NCI-H187 (cell line): ENCODE data around the gene IL20.

Experiments
- DNase-seq, 2 experiments: peaks; one replicate each; lab custom pipeline; 2025; lab: John Stamatoyannopoulos, UW

The IL20 gene, protein sequence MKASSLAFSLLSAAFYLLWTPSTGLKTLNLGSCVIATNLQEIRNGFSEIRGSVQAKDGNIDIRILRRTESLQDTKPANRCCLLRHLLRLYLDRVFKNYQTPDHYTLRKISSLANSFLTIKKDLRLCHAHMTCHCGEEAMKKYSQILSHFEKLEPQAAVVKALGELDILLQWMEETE

DNA sequence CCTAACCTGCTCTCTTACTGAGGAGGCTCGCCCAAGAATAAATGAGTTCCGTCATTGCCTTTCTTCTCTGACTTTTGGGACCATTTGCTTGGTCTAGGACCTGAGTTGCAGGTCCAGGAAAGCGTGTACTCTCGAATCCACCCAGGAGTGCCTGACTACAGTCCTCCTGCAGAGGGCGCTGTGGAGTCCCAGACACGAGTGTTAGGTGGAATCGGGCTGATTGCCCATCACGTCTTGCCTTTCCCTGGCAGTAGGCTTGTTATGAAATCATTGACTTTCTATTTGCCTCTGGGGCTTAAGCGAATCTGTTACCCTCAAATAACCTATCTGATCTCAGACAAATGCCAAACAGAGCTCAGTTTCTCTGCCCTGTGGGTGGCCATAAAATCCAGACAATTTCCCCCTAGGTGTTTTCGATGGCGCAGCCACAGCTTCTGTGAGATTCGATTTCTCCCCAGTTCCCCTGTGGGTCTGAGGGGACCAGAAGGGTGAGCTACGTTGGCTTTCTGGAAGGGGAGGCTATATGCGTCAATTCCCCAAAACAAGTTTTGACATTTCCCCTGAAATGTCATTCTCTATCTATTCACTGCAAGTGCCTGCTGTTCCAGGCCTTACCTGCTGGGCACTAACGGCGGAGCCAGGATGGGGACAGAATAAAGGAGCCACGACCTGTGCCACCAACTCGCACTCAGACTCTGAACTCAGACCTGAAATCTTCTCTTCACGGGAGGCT is at the start of gene IL20:
TSS of gene IL20 (plus strand) at position 685 of the 733 bp plus-strand sequence. CDS start 230 bp downstream, outside the sequence.
- DNase-seq: peak; percentile 37 to 69

DNA sequence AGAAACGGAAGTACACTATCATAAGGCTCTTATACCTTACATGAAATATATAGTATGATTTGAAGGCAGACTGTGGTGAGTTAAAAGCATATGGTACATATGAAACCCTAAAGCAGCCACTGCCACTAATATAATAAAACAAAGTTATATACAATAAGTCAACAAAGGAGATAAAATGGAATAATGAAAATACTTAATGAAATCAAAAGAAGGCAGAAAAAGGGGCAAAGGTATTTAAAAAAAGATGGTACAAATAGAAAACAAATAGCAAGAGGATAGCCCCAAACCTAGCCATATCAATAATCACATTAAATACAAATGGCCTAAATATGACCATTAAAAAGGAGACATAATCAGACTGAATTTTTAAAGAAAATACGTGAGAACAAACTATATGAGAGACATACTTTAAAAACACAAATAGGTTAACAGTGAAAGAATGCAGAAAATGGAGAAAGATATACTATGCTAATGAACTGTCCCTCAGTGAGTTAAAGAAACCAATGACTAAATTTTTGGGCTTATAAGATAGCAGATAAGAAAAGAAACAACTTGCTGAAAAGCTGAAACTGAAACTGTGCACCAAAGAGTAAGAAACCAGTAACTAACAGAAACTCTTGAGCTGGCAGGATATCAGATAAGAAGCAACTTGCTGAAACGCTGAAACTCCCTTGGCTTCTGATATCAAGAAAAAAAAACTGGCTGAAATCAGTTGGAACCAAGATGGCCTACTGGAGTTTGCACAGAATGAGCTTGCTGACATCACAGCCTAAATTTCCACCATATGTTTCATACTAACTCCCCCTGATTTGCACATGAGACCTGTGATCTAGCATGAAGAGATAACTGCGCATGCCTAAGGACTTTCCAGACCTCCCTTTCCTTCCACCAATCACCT is 48.8 kb upstream of the IL20 start:
- DNase-seq: no peak

DNA sequence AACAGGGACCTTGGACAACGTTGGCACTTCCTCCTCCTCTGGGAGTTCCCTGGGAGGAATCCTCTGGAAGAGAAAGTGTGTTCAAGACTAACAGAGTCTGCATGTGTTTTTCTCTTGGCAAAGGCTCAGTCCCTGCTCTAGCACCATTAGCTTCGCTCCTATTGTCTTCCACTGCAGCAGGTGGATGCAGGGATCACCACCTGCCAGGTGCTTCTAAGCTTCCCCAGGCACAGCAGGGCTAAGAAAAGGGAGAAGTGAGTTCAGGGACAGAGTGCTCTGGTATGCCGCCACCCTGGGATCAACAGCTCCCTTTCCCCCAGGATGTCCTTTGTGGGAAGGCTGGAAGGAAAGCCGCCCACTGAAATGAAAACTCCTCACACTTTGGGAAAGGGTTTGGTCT is 43.9 kb upstream of the IL20 start:
- DNase-seq: no peak

DNA sequence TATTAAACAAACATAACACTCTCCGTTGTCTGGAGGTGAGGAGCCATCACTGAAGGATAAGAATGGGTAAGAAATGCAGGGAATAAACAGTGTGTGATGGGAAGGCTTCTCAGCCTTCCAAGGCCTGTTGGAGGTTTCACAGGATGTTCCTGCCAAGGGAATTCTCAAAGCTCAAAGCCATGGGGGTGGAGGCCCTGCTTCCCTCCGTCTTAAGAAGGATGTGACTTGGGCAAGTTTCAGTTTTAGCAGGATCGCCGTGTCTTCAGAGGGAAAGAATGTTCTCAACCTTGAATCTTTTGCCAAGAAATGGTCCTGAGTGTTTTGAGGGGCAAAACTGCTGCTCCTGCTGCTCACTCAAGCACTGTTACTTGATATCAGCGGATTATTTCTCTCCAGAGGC is 41.7 kb upstream of the IL20 start:
- no peak for DNase-seq

DNA sequence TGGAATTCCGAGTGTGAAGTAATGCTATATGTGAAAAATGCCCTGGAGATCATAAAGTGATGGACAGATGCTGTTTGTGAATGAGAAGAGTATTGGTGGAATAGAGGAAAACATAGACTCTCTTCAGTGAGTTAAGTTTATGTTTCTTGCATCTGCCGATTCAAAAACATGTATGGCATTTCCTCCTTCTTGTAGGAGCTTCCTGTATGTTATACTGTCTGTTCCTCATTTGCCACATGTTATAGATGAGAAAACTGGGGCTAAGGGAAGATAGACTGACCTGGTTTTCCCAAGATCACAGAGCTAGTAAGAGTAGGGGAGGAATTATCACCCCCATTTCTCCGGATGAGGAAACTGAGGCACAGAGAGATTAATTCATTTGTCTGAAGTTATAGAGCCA is 41.1 kb upstream of the IL20 start:
- DNase-seq: no peak

DNA sequence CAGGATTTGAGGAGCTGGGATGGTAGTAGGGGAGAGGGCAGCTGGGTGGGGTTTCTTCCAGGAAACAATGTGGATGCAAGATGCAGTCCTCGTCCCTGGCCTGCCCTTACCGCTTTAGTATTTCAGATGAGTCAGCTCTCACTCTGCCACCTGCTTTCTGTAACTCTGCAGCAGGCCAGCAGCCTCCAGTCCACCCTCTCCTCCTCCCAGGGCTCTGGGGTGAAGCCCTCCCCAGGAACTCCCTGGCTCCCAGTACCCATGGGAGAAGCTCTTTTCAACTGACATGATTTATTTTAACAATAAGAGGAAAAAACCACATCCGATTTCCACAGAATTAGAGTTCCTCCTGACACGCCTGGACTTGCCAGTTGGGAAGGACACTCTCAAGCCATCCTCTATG is 39.0 kb upstream of the IL20 start:
- DNase-seq: peak; percentile 72 to 91

DNA sequence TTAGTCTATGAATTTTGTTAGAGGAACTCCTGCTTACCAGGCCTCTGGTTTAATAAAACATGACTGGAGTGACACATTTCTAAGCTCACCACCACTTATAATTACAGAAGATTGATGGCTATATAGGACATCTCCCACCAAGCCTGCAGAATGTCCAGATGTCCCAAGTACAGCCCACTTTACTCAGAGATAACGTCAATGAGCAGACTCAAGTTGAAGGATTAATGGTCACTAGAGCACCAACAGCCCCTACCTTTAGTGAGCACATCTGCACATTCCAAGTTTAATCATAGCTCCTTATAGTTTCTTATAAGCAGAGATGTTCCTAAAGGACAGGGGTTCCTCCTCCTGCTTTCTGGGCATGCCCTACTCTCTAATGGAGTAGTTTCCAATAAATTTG is 37.4 kb upstream of the IL20 start:
- no peak for DNase-seq

DNA sequence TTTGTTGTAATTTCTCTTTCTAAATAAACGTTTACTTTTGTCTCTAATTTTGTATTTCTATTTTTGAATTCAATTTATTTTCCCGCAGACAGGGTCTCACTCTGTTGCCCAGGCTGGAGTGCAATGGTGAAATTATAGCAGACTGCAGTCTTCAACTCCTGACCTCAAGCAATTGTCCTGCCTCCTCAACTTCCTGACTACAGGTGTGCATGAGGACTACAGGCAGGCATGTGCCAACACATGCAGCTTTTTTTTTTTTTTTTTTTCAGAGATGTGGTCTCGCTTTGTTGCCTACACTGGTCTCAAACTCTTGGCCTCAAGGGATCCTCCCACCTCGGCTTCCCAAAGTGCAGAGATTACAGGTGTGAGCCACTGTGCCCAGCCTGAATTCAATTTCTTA is 36.7 kb upstream of the IL20 start:
- no peak for DNase-seq

DNA sequence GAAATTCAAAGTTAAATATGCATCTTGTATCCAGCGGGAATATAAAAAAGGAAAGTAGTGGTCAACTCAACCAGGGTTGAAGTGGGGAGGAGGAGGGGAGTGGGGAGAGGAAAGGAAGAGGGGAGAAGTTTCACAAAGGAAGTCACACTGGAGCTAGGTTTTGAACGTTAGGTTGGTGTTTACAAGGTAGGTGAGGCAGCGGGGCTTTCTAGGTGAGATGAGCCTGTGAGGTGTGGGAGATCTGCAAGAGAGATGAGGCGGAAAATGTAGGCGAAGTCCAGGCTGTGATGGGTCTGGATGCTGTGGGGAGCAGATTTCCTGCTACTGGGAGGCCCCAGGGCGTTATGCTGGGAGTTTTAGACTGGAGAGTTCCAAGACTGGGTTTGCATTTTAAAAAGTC is 36.1 kb upstream of the IL20 start:
- no peak for DNase-seq

DNA sequence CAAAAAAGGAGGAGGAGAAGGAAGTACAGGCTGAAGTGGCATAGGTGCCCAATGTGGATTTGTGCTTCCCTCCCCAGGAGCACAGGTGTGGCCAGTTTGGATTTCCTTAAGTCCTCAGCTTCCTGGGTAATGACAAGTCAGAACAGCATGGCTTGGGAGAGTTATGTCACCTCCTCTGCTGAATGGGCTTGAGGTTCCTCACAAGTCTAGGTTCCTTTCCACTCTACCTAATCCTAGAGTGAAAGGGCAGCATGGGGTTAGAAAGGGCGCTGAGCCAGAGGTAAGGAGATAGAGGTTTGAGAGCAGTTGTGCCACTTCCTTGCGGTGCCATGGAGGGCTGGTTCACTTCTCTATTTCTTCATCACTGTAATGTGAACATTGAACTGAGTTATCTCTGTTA is 35.5 kb upstream of the IL20 start:
- DNase-seq: no peak

DNA sequence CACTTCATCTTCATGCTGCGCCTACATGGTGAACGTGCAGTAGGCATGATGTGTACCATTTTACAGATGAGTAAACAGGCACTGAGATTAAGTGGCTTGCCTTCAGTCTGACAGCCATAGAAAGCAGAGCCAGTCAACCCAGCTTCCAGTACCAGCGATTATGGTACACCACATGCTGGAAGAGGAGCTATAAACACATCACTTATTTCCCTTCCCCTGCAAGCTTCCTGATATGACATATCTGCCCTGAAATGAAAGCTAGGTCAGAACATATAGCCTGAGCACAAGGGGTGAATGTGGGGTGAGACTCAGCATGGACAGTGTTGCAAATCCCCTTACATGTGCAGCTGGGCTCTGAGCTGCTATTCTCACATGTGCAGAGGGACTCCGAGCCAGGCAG is 33.8 kb upstream of the IL20 start:
- no peak for DNase-seq

DNA sequence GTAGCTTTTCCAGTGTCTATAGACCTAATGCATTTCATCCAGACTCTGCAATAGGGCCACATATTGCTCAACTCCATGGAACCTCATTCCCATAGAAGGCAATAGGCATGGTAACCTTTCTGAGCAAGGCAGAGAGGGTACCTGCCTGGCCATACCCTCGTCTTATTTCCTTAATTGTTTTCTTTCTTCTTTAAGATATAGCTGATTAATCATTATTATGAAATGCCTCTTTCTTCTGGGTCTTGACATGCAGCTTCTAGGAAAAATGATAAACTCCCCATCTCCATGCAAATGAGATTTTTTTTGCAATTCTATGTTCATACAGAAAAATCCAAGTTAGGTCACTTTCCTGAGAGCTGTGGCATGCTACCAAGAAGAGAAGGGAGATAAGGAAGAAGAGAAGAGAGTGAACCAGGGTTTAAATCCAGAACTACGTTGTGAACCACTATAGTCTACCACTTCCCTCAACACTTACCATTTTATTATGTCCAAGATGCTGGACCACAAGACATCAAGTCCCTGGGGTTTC is 33.0 kb upstream of the IL20 start:
- DNase-seq: no peak

DNA sequence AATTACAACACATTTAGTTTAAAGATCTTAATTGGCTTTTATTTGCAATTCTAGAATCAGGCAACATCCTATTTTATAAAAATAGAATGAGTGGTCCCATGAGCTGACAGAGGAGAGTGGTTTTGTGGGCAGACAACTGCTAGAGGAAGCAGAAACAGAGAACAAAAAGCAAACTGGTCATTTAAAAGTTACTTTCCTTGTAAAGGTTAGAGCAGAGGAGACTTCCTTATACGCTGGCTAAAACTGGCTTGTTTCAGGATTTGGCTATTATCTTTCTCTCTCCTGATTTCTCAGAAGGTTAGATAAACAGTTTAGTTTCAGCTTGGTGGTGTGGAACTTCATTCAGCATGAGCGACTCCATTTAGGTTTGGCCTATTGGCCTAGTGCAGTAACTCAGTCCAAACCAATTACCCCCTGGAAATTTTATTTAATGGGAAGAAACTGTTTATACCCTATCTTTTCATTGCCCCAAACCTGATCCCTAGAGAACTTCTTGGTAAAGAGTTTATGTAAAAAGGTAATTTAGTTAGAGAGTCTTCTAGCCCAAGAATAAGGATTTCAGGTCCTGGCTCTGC is 32.2 kb upstream of the IL20 start:
- DNase-seq: no peak

DNA sequence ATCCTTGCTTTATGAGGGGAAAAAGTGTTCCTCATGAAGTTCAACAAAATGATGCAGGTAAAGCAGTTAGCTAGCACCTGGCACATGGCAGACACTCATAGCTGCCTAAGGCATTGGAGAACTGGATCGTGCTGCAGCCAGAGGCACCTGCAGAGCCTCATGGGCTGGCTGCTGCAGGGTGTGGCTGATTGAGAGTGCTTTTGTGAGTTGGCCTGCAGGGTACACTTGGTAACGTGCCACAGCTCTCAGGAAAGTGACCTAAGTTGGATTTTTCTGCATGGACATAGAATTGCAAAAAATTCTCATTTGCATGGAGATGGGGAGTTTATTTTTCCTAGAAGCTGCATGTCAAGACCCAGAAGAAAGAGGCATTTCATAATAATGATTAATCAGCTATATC is 31.6 kb upstream of the IL20 start:
- peak; percentile 59 to 77 for DNase-seq

DNA sequence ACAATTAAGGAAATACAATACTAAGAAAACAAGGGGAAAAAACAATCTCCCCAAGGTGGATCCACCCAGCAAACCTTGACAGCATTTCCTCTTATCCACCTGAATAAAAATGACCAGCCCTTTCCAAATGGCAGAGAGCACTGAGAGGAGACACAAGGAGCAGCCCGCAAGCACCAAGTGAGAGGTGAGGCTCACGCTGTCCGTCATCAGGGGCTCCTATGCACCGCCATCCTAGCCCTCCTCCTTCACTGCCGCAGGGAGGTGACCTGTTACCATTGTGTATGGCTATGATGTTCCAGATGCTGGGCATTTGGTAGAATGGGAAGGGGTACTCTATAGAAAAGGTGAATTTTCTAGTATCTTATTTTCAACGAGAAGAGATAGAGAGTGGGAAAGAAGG is 31.2 kb upstream of the IL20 start:
- DNase-seq: no peak

DNA sequence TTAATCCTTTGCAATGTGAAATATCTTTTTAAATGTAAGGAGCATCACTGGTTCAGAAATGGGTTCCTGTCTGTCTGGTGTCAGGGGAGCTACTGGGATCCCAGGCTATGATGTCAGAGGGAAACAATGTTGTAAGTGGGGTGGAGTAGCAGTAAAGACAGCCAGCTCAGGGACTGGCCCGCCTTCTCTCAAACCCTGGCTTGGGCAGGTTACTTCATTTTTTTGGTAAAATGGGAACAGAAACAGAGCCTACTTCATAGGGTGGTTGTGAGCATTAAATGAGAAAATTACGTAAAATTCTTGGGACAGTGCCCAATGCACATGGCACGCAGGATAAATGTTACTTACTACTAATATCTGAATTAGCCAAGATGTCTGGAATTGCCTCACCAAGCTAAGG is 30.7 kb upstream of the IL20 start:
- no peak for DNase-seq

DNA sequence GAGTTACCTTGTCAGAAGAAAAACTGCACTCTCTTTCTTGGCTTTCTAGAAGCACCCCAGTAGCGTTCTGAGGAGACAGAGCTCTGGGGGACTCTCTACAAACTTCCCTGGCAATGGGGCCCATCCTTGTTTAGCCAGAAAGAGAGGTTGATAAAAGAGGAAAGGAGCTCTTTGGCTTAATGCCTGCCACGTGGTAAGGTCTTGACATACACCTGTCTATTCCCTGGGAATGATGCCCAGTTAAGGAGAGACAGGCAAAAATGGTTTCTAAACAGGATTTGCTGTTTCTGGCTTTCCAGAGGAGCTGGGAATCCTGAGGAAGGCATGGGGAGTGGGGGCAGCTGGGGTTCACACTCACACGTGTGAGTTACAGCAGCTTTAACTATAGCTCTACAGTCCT is 30.2 kb upstream of the IL20 start:
- DNase-seq: no peak

DNA sequence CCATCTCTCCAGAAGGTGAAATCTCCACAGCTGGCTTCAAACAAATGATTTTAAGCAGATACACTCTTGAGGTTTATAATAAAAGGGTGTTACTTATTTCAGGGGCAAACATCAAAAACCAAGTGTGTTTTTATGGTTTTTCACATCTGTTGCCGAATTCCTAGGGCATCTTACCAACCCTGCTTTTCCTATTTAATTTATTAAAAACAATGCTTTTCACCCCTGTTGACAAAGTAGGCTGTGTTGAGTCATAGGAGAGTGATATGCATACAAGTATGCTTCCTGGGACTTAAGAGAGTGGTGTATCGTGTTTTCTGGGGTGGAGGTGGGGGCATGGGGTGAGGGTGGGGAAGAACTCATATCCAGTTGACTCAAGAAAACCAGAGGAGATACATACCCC is 29.3 kb upstream of the IL20 start:
- DNase-seq: no peak

DNA sequence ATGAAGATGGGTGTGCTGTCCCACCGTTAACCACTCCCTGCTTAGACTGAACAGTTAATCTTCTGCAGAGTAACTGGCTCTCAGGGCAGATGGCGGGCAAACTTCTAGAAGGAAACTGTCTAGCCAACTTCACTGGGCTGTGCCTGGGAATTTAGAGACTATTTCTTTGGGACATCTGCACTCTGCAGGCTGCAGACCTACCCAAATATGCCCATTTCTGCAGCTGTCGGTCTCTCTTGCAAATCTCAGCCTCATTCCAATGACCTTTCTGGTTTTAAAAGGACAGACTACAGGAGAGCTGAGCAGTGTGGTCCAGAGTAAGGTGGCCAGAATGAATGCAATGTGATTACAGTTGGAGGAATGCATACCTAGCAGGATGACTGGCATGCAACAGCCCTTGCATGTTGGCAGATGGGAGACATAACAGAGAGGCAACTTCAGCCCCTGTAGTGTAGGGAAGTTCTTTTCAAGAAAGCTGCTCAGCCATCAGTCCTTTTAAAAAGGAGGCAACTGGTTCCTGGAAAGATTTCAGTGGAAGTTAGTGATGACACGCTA is 26.3 kb upstream of the IL20 start:
- no peak for DNase-seq

DNA sequence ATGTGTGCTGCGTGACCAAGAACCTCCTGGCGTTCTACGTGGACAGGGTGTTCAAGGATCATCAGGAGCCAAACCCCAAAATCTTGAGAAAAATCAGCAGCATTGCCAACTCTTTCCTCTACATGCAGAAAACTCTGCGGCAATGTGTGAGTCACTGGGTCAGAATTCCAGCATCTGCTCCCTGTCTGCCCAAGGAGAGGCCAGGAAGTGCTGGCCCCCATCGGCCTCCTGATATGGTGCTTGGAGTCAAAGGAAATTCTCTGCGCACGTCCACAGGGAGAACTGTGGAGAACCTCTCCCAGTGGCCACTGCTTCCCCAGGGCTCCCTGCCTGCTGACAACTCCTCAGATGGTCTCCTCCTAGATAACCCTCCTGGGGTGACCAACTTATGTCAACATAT is 25.6 kb upstream of the IL20 start:
- no peak for DNase-seq

DNA sequence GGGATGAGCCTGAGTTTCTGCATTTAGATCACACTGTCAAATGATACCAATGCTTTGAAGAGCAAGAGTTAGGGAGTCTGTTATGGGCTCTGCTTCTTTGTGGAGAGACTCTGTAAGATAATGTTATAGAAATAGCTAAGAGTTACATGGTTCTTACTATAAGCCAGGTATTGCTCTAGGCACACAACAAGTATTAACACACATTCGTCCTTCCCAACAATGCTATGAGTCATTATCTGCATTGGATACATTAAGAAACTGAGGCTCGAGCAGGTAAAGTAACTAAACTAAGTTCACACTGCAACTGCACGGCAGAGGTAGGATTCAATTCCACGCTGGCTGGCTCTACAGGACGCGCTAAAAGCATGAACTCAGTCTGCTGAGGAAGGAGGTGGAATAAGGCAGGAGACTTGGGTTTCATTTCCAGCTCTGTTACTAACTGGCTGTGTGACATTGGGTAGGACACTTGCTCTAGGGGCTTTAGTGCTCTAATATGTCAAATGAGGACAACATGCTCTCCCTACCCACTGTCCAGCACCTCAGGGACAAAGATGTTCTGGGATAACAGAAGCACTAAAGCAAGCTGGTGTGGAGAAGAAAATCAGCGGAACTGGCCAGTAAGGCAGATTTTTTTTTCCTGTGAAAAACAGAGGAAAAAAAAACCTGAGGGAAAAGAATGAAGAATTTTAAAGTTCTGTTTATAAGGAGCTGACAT is 23.7 kb upstream of the IL20 start:
- no peak for DNase-seq
